Measurements from ENCODE around the gene STX17. TPM values are rescaled to one million over a fixed set of nuclear protein-coding genes. Genes with fewer than 3 reads are reported as not detected.

Gene STX17
- total RNA-seq, 4 donors from 2014 or later = 26.0 to 41.8 (median 37.9) TPM

- no peak for TF ChIP-seq CTCF (IDR thresholded peaks at IDR 0.05; ENCODE audit: low read depth)
Observed at GRCh38 chr9:99980598-99980997, 74.1 kb downstream of the STX17 start.

DNA sequence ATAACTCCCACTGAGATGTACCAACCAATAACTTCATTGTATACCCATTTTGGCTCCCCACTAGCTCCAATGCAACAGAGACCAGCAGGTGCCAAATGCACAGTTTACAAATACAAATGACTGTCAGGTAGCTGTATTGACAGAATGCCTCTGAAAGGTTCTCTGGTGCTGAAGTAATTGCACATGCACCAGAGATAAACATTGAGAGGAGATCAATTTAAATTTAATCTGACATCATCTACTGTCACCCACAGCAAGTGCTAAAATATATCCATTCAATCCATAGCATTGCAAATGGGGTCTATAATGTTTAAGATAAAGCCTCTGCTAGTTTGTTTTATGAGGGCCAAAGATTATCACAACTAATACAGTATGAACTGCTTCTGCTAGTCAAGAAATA, 80.2 kb downstream of the STX17 start:
- TF ChIP-seq CTCF (IDR thresholded peaks at IDR 0.05; ENCODE audit: low read depth) = no peak

GRCh38 chr9:99998266-99998665, 91.8 kb downstream of the STX17 start:
- TF ChIP-seq CTCF (IDR thresholded peaks at IDR 0.05; ENCODE audit: low read depth) = no peak

GRCh38 chr9:99998866-99999265, 92.4 kb downstream of the STX17 start:
- TF ChIP-seq CTCF (IDR thresholded peaks at IDR 0.05; ENCODE audit: low read depth) = no peak

DNA sequence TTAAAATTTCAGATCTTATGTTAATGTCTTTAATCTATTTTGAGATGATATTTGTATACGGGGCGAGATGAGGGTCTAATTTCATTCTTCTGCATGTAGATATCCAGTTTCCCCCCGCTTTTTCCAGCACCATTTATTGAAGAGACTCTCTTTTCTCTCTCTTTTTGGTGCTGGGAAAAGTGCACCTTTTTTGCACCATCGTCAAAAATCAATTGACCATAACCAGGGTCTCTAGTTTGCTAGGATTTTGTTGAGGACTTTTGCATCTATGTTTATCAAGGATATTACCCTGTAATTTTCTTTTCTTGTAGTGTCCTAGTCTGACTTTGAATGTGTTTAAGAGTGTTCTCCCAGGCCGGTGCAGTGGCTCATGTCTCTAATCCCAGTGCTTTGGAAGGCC, 93.3 kb downstream of the STX17 start:
- no peak for TF ChIP-seq CTCF (IDR thresholded peaks at IDR 0.05; ENCODE audit: low read depth)

DNA sequence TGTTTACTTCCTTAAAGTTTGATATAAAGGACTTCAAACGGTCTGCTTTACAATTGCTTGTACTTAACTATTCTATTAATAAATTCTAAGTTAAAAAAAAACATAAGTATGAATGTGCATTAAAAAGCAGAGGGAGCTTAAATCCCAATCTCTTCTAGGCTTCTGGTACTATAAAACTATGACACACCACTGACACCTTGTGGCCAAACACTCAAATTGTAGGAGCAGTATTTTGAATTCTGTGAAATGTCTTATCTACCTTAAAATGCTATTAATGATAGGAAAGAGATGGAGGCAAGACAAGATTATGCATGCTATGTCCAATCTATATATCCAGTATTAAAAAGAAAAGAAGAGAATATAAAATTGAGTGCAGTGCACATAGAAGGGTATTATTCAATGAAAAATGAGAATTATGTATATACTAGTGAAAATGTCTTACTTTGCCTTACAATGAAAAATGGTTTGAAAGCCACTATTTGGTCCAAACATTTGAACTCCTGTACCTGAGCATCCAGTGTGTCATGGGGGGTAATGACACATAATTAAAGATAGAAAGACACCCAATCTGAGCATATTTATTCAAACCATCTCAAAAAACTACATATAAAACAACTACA, 104.7 kb downstream of the STX17 start:
- TF ChIP-seq CTCF (IDR thresholded peaks at IDR 0.05; ENCODE audit: low read depth) = no peak

- TF ChIP-seq CTCF (IDR thresholded peaks at IDR 0.05; ENCODE audit: low read depth) = no peak
Observed at GRCh38 chr9:100012279-100012678, 105.8 kb downstream of the STX17 start.

Data from subcutaneous adipose tissue (tissue), 4 donors.